Panc1 (cell line): Measurements from ENCODE around the gene PINK1.

Source experiments
- SIN3A ChIP-seq: IDR thresholded peaks from 2 replicates; pipeline ENCODE4 v1.6.1; 2012; ENCODE audit warnings: low read depth, mild to moderate bottlenecking, low read length, moderate library complexity, borderline replicate concordance; ENCODE audit not compliant: insufficient read depth
- TF ChIP-seq, protein P1 (sequence below): fragments of 450-650 bp; IDR thresholded peaks from 2 replicates; pipeline ENCODE4 v1.5.1; 2017; ENCODE audit warnings: mild to moderate bottlenecking
- TF ChIP-seq, protein P2 (sequence below), 2 experiments: IDR thresholded peaks; 2 replicates each; pipeline ENCODE4 v1.6.1; 2011 to 2012; ENCODE audit warnings: low read depth in 2 of 2, control low read depth in 1 of 2, low read length in 1 of 2, mild to moderate bottlenecking in 1 of 2, moderate library complexity in 1 of 2; ENCODE audit not compliant: insufficient read depth in 1 of 2

DNA sequence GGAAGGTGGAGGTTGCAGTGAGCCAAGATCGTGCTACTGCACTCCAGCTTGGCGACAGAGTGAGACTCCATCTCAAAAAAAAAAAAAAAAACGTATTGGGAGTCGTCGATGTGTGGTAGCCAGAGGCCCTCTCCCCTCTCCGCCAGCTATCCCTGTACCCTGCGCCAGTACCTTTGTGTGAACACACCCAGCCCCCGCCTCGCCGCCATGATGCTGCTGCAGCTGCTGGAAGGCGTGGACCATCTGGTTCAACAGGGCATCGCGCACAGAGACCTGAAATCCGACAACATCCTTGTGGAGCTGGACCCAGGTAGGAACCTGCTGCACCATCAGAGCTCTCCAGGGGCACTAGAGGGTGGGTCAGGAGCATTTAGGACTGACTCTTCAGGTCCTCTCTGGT is 12.2 kb downstream of the PINK1 start:
- TF ChIP-seq, protein P1, sequence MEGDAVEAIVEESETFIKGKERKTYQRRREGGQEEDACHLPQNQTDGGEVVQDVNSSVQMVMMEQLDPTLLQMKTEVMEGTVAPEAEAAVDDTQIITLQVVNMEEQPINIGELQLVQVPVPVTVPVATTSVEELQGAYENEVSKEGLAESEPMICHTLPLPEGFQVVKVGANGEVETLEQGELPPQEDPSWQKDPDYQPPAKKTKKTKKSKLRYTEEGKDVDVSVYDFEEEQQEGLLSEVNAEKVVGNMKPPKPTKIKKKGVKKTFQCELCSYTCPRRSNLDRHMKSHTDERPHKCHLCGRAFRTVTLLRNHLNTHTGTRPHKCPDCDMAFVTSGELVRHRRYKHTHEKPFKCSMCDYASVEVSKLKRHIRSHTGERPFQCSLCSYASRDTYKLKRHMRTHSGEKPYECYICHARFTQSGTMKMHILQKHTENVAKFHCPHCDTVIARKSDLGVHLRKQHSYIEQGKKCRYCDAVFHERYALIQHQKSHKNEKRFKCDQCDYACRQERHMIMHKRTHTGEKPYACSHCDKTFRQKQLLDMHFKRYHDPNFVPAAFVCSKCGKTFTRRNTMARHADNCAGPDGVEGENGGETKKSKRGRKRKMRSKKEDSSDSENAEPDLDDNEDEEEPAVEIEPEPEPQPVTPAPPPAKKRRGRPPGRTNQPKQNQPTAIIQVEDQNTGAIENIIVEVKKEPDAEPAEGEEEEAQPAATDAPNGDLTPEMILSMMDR = no peak
- no peak for TF ChIP-seq SIN3A
- TF ChIP-seq, protein P2, sequence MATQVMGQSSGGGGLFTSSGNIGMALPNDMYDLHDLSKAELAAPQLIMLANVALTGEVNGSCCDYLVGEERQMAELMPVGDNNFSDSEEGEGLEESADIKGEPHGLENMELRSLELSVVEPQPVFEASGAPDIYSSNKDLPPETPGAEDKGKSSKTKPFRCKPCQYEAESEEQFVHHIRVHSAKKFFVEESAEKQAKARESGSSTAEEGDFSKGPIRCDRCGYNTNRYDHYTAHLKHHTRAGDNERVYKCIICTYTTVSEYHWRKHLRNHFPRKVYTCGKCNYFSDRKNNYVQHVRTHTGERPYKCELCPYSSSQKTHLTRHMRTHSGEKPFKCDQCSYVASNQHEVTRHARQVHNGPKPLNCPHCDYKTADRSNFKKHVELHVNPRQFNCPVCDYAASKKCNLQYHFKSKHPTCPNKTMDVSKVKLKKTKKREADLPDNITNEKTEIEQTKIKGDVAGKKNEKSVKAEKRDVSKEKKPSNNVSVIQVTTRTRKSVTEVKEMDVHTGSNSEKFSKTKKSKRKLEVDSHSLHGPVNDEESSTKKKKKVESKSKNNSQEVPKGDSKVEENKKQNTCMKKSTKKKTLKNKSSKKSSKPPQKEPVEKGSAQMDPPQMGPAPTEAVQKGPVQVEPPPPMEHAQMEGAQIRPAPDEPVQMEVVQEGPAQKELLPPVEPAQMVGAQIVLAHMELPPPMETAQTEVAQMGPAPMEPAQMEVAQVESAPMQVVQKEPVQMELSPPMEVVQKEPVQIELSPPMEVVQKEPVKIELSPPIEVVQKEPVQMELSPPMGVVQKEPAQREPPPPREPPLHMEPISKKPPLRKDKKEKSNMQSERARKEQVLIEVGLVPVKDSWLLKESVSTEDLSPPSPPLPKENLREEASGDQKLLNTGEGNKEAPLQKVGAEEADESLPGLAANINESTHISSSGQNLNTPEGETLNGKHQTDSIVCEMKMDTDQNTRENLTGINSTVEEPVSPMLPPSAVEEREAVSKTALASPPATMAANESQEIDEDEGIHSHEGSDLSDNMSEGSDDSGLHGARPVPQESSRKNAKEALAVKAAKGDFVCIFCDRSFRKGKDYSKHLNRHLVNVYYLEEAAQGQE (IDR thresholded peaks at IDR 0.05; ENCODE audit: insufficient read depth in 1 of 2, low read depth in 2 of 2, low read length in 1 of 2) = no peak
